OCI-LY1 (cell line): ENCODE results near the gene CNTNAP5.

Experiments used
- H2AFZ ChIP-seq: fragments of 200-600 bp; sonication (generic), shearing (Covaris generic); 2 replicates; pipeline ENCODE4 v1.6.0; 2014; ENCODE audit warnings: antibody characterized with exemption, mild to moderate bottlenecking, low read length
- H3F3A ChIP-seq: fragments of 200-600 bp; sonication (generic), shearing (Covaris generic); 2 replicates; pipeline ENCODE4 v1.6.0; 2014; ENCODE audit warnings: mild to moderate bottlenecking, antibody characterized with exemption, low read length, moderate library complexity; ENCODE audit not compliant: insufficient read depth
- H3K27ac ChIP-seq: fragments of 200-600 bp; sonication (generic); 2 replicates; pipeline ENCODE4 v1.5.1; 2014; ENCODE audit warnings: low read length, mixed run types, mild to moderate bottlenecking, low read depth; ENCODE audit not compliant: poor library complexity, severe bottlenecking
- H3K27me3 ChIP-seq: fragments of 200-600 bp; sonication (generic); 2 replicates; pipeline ENCODE4 v1.6.0; 2014; ENCODE audit warnings: antibody characterized with exemption, mild to moderate bottlenecking, low read length, moderate library complexity; ENCODE audit not compliant: insufficient read depth
- H3K36me3 ChIP-seq: fragments of 200-600 bp; sonication (generic); 2 replicates; pipeline ENCODE4 v1.6.1; 2014; ENCODE audit warnings: mild to moderate bottlenecking, antibody characterized with exemption, low read length, moderate library complexity, mixed read lengths; ENCODE audit not compliant: insufficient read depth
- H3K4me1 ChIP-seq: fragments of 200-600 bp; sonication (generic); 2 replicates; pipeline ENCODE4 v1.5.1; 2014; ENCODE audit warnings: mild to moderate bottlenecking, low read length, moderate library complexity; ENCODE audit not compliant: insufficient read depth, severe bottlenecking
- H3K4me2 ChIP-seq: fragments of 200-600 bp; sonication (generic), shearing (Covaris generic); 2 replicates; pipeline ENCODE4 v1.6.1; 2014; ENCODE audit warnings: low read length
- H3K4me3 ChIP-seq: fragments of 200-600 bp; sonication (generic); 2 replicates; pipeline ENCODE4 v1.5.1; 2014; ENCODE audit warnings: low read length, low read depth, mild to moderate bottlenecking, mixed read lengths; ENCODE audit not compliant: poor library complexity, severe bottlenecking
- H3K79me2 ChIP-seq: fragments of 200-600 bp; shearing (Covaris generic); 2 replicates; pipeline ENCODE4 v1.6.1; 2016; ENCODE audit warnings: mixed run types, low read length, mixed read lengths; ENCODE audit not compliant: insufficient read depth
- H3K9ac ChIP-seq: fragments of 200-600 bp; sonication (generic), shearing (Covaris generic); 2 replicates; pipeline ENCODE4 v1.6.1; 2014; ENCODE audit warnings: mild to moderate bottlenecking, low read length, mixed read lengths
- H3K9me2 ChIP-seq: fragments of 200-600 bp; sonication (generic), shearing (Covaris generic); 2 replicates; pipeline ENCODE4 v1.6.1; 2014; ENCODE audit warnings: low read depth, mild to moderate bottlenecking, low read length, mixed read lengths
- H3K9me3 ChIP-seq: fragments of 200-600 bp; shearing (Covaris generic); 2 replicates; pipeline ENCODE4 v1.6.1; 2014; ENCODE audit warnings: low read length, mixed read lengths
- H4K20me1 ChIP-seq: fragments of 200-600 bp; sonication (generic), shearing (Covaris generic); 2 replicates; pipeline ENCODE4 v1.6.0; 2016; ENCODE audit warnings: mild to moderate bottlenecking, low read length; ENCODE audit not compliant: insufficient read depth
- EZH2 ChIP-seq: fragments of 200-600 bp; sonication (generic), shearing (Covaris generic); IDR thresholded peaks from 2 replicates; pipeline ENCODE4 v1.8.0; 2017; ENCODE audit warnings: borderline replicate concordance, mixed run types, mild to moderate bottlenecking, antibody characterized with exemption, low read length, moderate library complexity, mixed read lengths
- TF ChIP-seq, protein P1 (sequence below): fragments of 200-600 bp; sonication (generic), shearing (Covaris generic); IDR thresholded peaks from 2 replicates; pipeline ENCODE4 v1.5.1; 2017; ENCODE audit warnings: mild to moderate bottlenecking, antibody characterized with exemption, low read length, moderate library complexity, mixed read lengths

The CNTNAP5 gene

DNA sequence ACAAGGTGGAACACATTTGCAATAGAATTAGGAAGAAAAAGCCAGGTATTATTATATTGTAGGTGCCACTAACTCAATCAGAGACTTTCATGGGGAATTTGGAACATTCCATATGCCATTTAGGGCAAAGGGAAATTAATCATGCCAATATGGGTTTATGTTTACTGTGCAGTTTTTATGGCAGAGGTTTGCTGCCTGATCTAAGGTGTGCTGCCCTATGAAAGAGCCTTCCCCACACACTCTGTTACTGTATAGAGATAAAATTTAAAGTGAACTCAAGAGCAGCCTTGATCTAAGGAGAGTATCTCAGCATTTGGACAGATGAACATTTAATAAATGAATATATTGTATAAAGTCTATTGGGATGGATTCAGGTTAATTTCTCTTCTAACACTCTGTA is 771.6 kb downstream of the CNTNAP5 start:
- H4K20me1 ChIP-seq, result no peaks in the 10 kb centered on the region
- no peaks in the 10 kb centered on the region for H3K9me2 ChIP-seq
- no peaks in the 10 kb centered on the region for H3K9me3 ChIP-seq
- H3K4me2 ChIP-seq, result no peak overlapping the region
- no peak overlapping the region for H3K9ac ChIP-seq
- no peaks in the 10 kb centered on the region for H3K79me2 ChIP-seq
- no peak overlapping the region for H3K27ac ChIP-seq
- no peak for TF ChIP-seq EZH2
- TF ChIP-seq, protein P1, sequence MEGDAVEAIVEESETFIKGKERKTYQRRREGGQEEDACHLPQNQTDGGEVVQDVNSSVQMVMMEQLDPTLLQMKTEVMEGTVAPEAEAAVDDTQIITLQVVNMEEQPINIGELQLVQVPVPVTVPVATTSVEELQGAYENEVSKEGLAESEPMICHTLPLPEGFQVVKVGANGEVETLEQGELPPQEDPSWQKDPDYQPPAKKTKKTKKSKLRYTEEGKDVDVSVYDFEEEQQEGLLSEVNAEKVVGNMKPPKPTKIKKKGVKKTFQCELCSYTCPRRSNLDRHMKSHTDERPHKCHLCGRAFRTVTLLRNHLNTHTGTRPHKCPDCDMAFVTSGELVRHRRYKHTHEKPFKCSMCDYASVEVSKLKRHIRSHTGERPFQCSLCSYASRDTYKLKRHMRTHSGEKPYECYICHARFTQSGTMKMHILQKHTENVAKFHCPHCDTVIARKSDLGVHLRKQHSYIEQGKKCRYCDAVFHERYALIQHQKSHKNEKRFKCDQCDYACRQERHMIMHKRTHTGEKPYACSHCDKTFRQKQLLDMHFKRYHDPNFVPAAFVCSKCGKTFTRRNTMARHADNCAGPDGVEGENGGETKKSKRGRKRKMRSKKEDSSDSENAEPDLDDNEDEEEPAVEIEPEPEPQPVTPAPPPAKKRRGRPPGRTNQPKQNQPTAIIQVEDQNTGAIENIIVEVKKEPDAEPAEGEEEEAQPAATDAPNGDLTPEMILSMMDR, result no peak
- no peaks in the 10 kb centered on the region for H3K36me3 ChIP-seq
- H3K27me3 ChIP-seq, result no peaks in the 10 kb centered on the region
- H3K4me1 ChIP-seq, result no peaks in the 10 kb centered on the region
- no peak overlapping the region for H3K4me3 ChIP-seq
- H3F3A ChIP-seq, result no peaks in the 10 kb centered on the region
- no peak overlapping the region for H2AFZ ChIP-seq

DNA sequence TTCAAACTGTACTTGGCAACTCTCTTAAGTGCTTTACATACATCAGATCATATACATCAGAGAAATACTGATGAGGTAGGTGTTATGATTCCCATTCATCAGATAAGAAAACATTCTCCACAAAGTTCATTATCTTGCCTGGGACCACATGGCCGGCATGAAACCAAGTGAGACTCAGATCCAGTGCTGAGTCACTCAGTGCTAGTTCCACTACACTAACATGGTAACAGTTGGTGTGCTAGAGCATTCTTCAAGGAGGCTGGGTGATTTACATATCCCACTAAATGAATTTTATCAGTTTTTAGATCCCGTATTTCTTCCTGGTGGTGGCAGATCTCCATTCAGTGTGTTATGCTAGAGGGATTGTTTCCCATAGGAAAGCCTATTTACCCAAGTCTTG is 772.0 kb downstream of the CNTNAP5 start:
- Histone ChIP-seq H3K9ac (no peak overlapping the region), H4K20me1 (no peaks in the 10 kb centered on the region), H3K4me2 (no peak overlapping the region), H3K4me3 (no peak overlapping the region), H2AFZ (no peak overlapping the region), H3K9me2 (no peaks in the 10 kb centered on the region), H3K27ac (no peak overlapping the region), H3K27me3 (no peaks in the 10 kb centered on the region), H3K79me2 (no peaks in the 10 kb centered on the region), H3F3A (no peaks in the 10 kb centered on the region), H3K36me3 (no peaks in the 10 kb centered on the region), H3K4me1 (no peaks in the 10 kb centered on the region), H3K9me3 (no peaks in the 10 kb centered on the region)
- TF ChIP-seq, protein P1, result no peak
- no peak for TF ChIP-seq EZH2

DNA sequence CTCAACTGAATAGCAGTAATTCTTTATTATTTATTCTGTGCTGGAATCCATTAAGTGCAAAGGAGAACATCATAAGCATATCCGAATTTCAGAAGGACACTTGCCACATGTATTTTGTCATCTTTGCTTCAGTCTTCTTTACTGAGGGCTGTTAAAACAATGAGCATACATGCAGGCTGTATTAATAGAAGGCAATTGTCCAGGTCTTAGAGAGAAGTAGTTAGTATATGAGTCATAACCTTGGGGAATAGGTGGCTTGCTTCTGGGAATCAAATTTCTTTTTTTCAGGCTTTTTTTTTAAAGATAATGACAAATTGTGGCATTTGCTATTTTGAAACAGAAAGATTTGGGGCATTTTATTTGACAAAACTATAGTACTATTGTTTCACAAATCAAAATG is 773.5 kb downstream of the CNTNAP5 start:
- Histone ChIP-seq H3K79me2 (no peaks in the 10 kb centered on the region), H3K4me2 (no peak overlapping the region), H4K20me1 (no peaks in the 10 kb centered on the region), H3K36me3 (no peaks in the 10 kb centered on the region), H3K9me3 (no peaks in the 10 kb centered on the region), H3K27ac (no peak overlapping the region), H3K4me1 (no peaks in the 10 kb centered on the region), H3K9me2 (no peaks in the 10 kb centered on the region), H3K27me3 (no peaks in the 10 kb centered on the region), H3F3A (no peaks in the 10 kb centered on the region), H3K4me3 (no peak overlapping the region), H2AFZ (no peak overlapping the region), H3K9ac (no peak overlapping the region)
- no peak for TF ChIP-seq EZH2
- TF ChIP-seq, protein P1, result no peak
